ENCODE results near the gene MT1E. TPM values are rescaled to one million over a fixed set of nuclear protein-coding genes. Genes with fewer than 3 reads are reported as not detected.

The MT1E gene
- total RNA-seq, 1 experiment from 2014 or later = 50.6 TPM

GRCh38 chr16:56584276-56584675 lies 41.3 kb upstream of the MT1E start:
- no TSS peak for BruUV-seq (replicated peaks)
- peaks cover 15% of the 10 kb centered on the region for H3K27me3 ChIP-seq (replicated peaks; ENCODE audit: insufficient read depth, low read depth, low read length, poor library complexity)
- H3K9me3 ChIP-seq (ENCODE audit: low read depth, low read length, poor library complexity, severe bottlenecking) = no peaks in the 10 kb centered on the region
- ChIA-PET POLR2A (ENCODE audit: low non-redundant PET) (no interaction called here), CTCF (no interaction called here)
- no peak overlapping the region for H3K4me3 ChIP-seq (ENCODE audit: low read depth, low read length, poor library complexity, severe bottlenecking)
- no peaks in the 10 kb centered on the region for H3K4me1 ChIP-seq (ENCODE audit: insufficient read depth, low read length, poor library complexity, severe bottlenecking)
- intact Hi-C loops (cut with micrococcal nuclease; ENCODE audit: unreplicated experiment) = no loop called here
- DNase-seq (ENCODE audit: low spot score) = no peak
- TF ChIP-seq CTCF (conservative IDR thresholded peaks at IDR 0.05; ENCODE audit: low read depth, low read length) = no peak
- TF ChIP-seq EZH2 (IDR thresholded peaks at IDR 0.05; ENCODE audit: borderline replicate concordance, low read depth, low read length, poor library complexity, severe bottlenecking) = no peak
- no peaks in the 10 kb centered on the region for H3K36me3 ChIP-seq (ENCODE audit: insufficient read depth, low read length, poor library complexity, severe bottlenecking)
- no peak overlapping the region for H3K27ac ChIP-seq (ENCODE audit: low read depth, low read length, poor library complexity, severe bottlenecking)

DNA sequence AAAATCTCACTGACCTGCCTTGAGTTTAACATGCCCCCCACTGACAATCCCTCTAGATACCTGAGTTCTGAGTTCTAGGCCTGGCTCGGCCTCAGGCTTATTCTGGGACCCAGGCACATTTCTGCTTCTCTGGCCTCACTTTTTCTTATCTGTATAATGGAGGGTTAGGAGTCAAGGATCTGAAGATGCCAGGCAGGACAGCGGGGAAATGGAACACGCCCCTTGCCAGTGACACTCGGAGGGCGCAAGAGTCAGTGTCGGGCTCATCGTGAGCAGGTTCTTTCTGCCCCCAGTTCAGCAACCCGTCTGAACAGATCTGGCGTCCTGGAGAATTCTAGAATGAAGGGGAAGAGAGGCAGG lies 36.8 kb upstream of the MT1E start:
- Histone ChIP-seq H3K27me3 (replicated peaks; ENCODE audit: insufficient read depth, low read depth, low read length, poor library complexity) (peaks cover 24% of the 10 kb centered on the region), H3K36me3 (ENCODE audit: insufficient read depth, low read length, poor library complexity, severe bottlenecking) (no peaks in the 10 kb centered on the region), H3K4me1 (ENCODE audit: insufficient read depth, low read length, poor library complexity, severe bottlenecking) (no peaks in the 10 kb centered on the region), H3K4me3 (ENCODE audit: low read depth, low read length, poor library complexity, severe bottlenecking) (peak overlapping the region; percentile 48), H3K9me3 (ENCODE audit: low read depth, low read length, poor library complexity, severe bottlenecking) (no peaks in the 10 kb centered on the region), H3K27ac (ENCODE audit: low read depth, low read length, poor library complexity, severe bottlenecking) (no peak overlapping the region)
- TF ChIP-seq CTCF (conservative IDR thresholded peaks at IDR 0.05; ENCODE audit: low read depth, low read length) (no peak), EZH2 (IDR thresholded peaks at IDR 0.05; ENCODE audit: borderline replicate concordance, low read depth, low read length, poor library complexity, severe bottlenecking) (no peak)
- ChIA-PET POLR2A (ENCODE audit: low non-redundant PET) (no interaction called here), CTCF (no interaction called here)
- no peak for DNase-seq (ENCODE audit: low spot score)
- no TSS peak for BruUV-seq (replicated peaks)
- intact Hi-C loops (cut with micrococcal nuclease; ENCODE audit: unreplicated experiment) = no loop called here

GRCh38 chr16:56589141-56590039 lies 36.2 kb upstream of the MT1E start, which contains the start of gene MT3:
MT3 (plus strand) TSS chr16:56589528; CDS start chr16:56589591, 63 bp downstream.
- TF ChIP-seq CTCF (conservative IDR thresholded peaks at IDR 0.05; ENCODE audit: low read depth, low read length) = no peak
- no peak for TF ChIP-seq EZH2 (IDR thresholded peaks at IDR 0.05; ENCODE audit: borderline replicate concordance, low read depth, low read length, poor library complexity, severe bottlenecking)
- no TSS peak for BruUV-seq (replicated peaks)
- POLR2A ChIA-PET (ENCODE audit: low non-redundant PET) = no interaction called here
- Histone ChIP-seq H3K4me1 (ENCODE audit: insufficient read depth, low read length, poor library complexity, severe bottlenecking) (no peaks in the 10 kb centered on the region), H3K27me3 (replicated peaks; ENCODE audit: insufficient read depth, low read depth, low read length, poor library complexity) (peaks cover 24% of the 10 kb centered on the region), H3K27ac (ENCODE audit: low read depth, low read length, poor library complexity, severe bottlenecking) (no peak within 1 kb of the TSS), H3K36me3 (ENCODE audit: insufficient read depth, low read length, poor library complexity, severe bottlenecking) (no peaks in the 10 kb centered on the region), H3K4me3 (ENCODE audit: low read depth, low read length, poor library complexity, severe bottlenecking) (peak within 1 kb of the TSS; percentile 48), H3K9me3 (ENCODE audit: low read depth, low read length, poor library complexity, severe bottlenecking) (no peaks in the 10 kb centered on the region)
- DNase-seq (ENCODE audit: low spot score) = peak; percentile 49
- CTCF ChIA-PET = no interaction called here
- intact Hi-C loops (cut with micrococcal nuclease; ENCODE audit: unreplicated experiment) = no loop called here
